Posterior cingulate gyrus (tissue), 11 donors: Measurements from ENCODE around the gene CPB1.

ENCODE experiments used
- DNase-seq, 10 donors: peaks; one replicate each; pipeline versions ENCODE4 v3.0.0 to v3.0.0-alpha.2; 2020 to 2021; ENCODE audit warnings: mixed read lengths in 3 of 10
- intact Hi-C: fragments of 100-400 bp; cut with DNase I; formaldehyde crosslinking; loops from one replicate; pipeline ENCODE4 v1.15.1; 2023

Gene CPB1

GRCh38 chr3:148828136-148828690 is 602 bp downstream of the CPB1 start:
- DNase-seq = no peak
- intact Hi-C loops = no loop called here

GRCh38 chr3:148829926-148830325 is 2.3 kb downstream of the CPB1 start:
- intact Hi-C loops = no loop called here
- no peak for DNase-seq

DNA sequence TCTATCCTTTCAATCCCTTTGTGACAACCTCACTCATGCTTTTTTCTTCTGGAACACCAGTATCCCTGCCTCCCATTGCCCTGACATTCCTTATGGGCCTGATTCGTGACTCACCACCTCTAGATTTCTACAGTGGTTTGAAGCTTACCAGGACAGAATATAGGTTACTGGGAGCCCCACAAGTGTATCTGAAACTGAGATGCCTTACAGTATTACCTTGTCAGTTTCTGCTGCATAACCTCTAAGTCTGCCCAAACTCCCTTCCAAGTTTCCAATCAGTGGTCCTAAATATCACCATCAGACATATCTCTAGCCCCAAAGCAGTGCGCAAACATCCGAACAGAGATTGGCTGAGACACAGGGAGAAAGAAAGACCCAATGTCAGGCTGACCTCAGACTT is 5.6 kb downstream of the CPB1 start:
- intact Hi-C loops = no loop called here
- no peak for DNase-seq

DNA sequence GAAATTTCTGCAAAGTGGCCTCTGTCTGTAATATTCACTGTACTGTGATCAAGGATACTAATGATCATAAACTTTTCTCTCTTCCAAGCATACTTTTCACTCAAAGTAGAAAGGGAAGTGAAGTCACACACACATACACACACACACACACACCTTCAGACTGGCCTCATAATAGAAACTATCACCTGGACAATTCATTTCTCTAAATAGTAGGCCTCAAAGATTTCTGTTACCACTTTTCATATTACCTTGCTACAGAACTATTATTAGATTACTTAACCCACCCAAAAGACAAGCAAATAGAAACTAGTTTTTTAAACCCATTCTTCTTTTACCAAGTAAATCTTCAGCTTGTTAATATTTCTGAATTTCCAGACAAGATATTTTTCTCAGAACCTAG is 12.2 kb downstream of the CPB1 start:
- no peak for DNase-seq
- intact Hi-C loops = no loop called here

DNA sequence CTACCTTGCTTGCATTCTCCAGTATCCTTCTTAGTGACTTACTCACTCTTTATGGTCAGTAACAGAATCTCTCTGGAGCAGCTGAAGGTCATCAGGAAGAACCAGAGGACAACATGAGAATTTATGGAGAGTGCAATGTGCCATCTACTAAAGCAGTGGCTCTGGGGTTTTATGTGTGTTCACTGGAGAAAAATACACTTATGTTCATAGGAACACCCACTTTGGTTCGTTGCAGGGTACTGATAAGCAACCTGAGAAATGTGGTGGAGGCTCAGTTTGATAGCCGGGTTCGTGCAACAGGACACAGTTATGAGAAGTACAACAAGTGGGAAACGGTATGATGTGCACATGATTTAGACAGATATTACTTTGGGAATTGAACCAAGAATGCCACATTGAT is 12.8 kb downstream of the CPB1 start:
- DNase-seq = no peak
- intact Hi-C loops = no loop called here

DNA sequence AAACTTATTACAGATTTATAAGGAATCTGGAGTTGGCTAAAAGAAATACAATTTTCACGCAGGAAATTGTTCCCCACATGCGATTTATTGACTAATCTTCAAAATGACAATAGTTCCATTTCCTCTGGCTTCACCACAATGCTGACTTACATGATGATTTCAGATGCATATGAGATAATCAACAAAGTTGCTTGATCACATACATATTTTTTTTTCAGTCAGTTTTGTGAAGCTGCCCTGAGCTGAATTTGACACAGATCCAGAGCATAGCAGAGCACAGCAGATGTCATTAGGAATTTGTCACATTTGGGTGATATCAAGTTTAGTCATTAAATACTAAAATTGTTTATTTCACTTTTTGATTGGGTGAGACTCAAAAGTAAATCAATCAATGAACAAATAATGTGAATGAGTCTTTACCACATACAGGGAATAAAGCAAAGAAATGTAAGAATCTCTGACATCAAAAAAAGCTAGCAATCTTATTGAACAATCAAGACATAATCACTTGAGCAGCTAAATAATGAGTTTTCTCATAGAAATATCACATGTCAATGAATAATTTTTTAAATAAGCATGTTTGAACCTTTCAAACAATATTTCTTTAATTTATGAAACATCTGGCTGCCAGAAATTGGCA is 18.3 kb downstream of the CPB1 start:
- intact Hi-C loops = no loop called here
- DNase-seq = no peak

DNA sequence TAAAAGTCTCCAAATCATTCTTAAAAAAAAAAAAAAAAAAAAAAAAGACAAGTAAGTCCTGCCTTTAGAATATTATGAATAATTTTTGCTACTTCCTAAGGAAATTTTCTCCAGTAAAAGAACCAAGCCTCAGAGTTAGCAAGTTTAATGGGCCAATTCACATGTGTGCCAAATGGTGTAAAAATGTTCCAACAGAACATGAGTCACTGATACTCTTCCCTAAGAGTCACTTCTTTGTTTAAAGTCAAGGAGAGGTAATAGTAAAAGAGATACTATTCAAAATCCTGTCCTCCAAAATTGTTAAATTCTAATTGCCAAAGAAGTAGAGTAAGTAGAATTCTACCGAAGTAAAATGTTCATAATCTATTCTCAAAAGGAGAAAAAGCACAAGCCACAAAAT is 19.7 kb downstream of the CPB1 start:
- no peak for DNase-seq
- intact Hi-C loops = no loop called here

DNA sequence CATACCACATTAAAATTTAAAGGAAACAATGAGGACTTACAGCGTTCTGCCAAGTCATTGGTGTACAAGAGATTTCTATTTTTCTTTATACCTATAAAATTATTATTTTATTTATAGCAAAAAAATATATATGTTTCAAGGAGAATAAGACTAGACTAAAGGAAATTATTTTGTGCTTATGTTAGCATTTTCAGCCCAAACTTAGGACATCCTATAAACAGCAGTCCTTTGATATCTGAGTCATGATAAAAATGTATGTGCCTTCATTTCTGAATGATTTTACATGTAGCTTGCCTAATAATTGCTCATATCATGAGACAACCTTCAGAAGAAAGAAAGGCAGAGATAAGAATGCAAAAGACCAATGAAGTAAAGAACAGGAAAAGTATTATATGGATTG is 20.8 kb downstream of the CPB1 start:
- intact Hi-C loops = no loop called here
- DNase-seq = no peak

DNA sequence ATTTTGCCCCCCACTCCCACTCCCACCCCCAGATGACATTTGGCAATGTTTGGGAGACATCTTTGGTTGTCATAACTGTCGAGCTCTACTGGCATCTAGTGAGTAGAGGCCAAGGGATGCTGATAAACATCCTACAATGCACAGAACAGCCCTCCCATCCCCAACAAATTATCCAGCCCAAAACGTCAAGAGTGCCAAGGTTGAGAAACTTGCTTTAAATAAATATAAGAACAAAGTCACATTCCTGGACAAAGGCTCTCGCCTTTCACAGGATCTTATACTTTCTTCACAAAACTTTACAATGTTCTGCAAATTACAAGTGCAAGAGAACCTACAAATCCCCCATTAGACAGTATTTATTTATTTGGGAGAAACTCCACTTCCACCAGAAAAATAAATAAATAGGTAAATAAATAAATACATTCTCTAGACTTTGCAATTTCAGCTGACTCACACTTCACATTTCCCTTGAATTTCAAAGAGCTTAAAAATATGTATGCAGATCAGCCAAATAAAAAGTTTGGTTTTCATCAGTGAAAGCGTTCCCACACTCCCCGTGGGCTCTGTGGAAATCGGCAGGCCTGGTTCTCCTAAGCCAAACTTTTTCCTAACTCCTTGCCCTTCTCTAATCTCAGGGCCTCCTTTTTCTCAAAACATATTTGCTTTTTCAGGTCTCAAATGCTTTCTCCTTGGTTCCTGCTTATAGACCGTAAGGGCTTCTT is 24.8 kb downstream of the CPB1 start:
- DNase-seq = no peak
- intact Hi-C loops = no loop called here

DNA sequence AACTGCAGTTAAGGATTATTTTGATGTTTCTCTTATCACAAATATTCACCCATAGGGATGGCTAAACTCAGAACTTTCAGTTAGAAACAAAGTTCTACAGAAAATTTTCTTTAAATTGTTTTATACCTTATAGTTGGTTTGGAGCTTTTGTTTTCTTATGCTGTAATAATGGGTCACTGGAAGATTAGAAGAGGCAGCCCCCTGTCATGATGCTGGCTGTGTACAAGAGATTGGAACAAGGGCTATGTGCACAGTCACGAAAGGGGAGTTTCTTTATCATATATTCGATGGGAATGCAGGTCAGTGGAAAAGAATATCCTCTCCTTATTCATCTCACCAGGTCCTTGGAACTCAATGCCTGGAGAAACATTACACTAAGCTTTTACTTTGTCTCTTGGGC is 25.5 kb downstream of the CPB1 start:
- intact Hi-C loops = no loop called here
- DNase-seq = no peak

DNA sequence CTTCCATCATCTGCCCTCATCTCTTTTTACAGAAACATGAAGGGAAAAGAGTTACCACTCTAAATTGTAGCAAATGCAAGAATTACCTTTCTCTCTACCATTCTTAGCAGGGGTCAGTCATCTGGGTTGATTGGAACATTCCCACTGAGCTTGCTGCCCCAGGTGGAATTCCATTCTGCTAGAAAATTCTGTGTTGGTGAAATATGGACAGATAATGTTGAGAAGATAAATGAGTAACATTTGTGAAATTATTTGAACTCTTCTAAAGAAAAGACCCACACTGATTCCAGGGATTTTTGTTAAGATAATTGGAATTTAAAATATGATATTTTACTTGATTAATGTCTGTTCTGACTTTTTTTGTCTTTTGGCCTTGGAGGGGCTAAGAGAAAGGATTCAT is 26.4 kb downstream of the CPB1 start:
- intact Hi-C loops = no loop called here
- DNase-seq = no peak

DNA sequence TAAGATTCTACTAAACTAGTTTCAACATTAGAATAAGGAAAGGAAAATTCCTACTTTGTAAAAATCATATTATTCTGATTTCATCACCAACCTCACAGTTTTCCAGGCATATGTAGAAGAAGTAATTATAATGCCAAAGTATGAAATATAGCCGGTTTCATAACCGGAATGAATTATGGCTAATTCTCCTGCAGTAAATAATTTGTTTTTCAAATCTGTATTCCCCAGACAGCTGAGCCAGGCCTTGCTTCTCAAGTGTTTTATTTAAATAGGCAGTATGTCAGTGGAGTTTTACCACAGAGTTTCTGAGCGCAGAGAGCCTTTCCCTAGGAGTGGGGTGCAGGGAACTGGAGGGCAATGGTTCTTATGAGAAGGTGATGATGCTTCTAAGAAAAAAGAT is 28.8 kb downstream of the CPB1 start:
- intact Hi-C loops = loop anchor here (5.0 kb wide), 1 partner anchor 129 kb away; no protein-coding TSS in a partner anchor
- DNase-seq = no peak

DNA sequence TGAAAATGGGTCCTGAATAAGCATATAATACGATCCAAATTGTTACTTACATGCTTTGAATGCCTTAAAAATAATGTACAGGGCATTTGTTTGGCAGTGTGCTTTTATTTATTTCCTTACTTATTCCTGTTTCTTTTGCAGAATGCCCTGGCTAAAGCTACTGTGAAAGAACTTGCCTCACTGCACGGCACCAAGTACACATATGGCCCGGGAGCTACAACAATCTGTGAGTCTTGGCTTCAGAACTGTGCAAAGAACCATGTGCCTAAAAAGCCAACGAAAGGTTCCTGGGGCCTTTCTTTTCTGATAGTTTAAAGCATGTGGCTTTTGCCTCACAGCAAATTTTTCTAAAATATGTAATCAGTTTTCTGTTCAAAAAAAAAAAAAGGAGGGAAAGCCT is 29.7 kb downstream of the CPB1 start:
- no peak for DNase-seq
- intact Hi-C loops = loop anchor here (5.0 kb wide), 1 partner anchor 130 kb away; no protein-coding TSS in a partner anchor

DNA sequence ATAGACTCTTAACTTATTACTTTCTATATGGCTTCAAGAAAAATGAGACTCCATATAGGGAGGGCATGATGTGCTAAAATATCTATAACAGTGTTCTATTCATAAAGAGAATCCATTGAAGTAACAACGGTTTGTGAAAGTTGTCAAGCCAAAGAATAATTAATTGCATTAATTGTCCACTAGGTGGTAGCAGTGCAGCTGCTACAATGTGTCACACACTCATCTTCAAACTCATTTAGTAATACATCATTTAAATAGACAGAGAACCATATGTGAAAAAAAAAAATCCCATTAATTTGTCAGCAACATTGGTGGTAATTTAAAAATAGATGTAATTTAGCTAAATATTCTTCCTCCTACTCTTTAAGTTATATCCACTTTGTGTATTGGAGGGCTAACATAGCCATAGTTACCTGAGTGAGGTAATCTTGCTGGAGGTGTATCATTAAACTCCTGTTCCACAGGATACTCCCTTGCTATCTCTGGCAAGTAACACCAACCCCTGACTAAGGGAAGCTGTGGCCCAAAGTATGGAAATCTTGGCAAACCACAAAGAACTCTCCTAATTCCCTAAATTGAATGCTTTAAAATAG is 33.8 kb downstream of the CPB1 start:
- no peak for DNase-seq
- intact Hi-C loops = loop anchor here (1.0 kb wide), 1 partner anchor 82 kb away; no protein-coding TSS in a partner anchor

GRCh38 chr3:148863297-148863696 is 35.7 kb downstream of the CPB1 start:
- no peak for DNase-seq

DNA sequence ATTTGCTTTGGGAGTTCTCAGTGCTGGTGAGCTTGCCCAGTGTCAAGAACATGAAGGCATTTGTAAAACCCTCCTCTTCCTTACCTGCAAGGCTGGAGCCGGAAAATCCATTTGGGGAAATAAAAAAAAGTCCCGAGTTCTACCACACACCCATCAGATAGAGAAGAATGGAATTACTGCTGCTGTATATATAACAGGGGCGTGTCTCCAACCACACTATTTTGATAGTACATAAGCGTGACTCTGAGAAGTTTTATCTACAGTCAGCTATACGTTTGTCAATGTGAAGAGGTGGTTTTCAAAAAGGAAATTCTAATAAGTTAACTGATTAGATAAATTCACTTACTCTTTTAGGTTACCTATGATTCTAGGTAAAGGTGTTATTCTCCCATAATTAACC is 36.2 kb downstream of the CPB1 start:
- intact Hi-C loops = no loop called here
- DNase-seq = no peak

More at GRCh38 chr3:148863297-148863696, 35.7 kb downstream of the CPB1 start:
- intact Hi-C loops = no loop called here

DNA sequence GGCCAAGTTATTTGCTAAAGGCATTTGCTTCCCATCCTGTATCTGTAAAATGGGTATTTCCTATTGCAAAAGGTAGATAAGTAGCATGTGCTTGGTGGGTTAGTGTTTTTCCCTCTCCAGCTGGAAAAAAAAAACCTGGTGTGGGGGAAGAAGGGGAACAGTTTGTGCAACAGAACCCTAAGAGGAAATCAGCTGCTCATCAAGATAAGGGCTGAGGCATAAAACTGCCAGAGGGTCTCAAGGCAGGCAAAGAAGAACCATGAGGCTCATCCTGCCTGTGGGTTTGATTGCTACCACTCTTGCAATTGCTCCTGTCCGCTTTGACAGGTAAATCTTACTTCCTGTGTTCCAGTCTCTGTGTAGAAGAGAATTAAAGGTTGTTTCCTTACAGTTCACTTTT is 37.4 kb downstream of the CPB1 start, which contains the start of gene CPA3:
TSS of gene CPA3 (plus strand) at position 248 of the 400 bp plus-strand sequence. CDS start at position 260, 12 bp downstream.
- DNase-seq = no peak
- intact Hi-C loops = no loop called here

- DNase-seq = no peak
- intact Hi-C loops = no loop called here
Observed at GRCh38 chr3:148866261-148866660, 38.6 kb downstream of the CPB1 start.

- intact Hi-C loops = no loop called here
- no peak for DNase-seq
Observed at GRCh38 chr3:148873270-148873927, 45.8 kb downstream of the CPB1 start.

DNA sequence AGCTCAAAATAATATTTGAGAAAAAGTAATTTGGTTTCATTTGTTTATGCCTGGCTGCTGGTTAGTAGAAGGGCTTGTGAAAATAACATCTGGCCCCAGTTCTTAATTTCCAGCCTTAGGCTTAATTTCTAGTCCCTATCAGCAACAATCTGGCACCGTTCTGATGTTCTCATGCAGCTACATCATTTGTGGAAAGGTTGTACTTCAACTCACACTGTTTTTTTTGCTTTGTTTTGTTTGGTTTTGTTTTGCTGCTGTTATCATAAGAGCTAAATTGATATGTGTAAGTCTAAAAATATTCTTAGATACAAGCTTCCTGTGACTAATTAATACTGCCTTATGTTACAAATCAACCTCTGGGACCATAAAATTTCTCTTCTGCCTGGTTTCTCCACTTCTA is 46.4 kb downstream of the CPB1 start:
- DNase-seq = no peak
- intact Hi-C loops = no loop called here

- no peak for DNase-seq
- intact Hi-C loops = no loop called here
Observed at GRCh38 chr3:148878095-148878494, 50.5 kb downstream of the CPB1 start.
